ENCODE results near the gene ANKRA2. TPM values are rescaled to one million over a fixed set of nuclear protein-coding genes. Genes with fewer than 3 reads are reported as not detected.

The ANKRA2 gene
- total RNA-seq, result 10 to 100 TPM; 19.1 to 19.7 TPM
- long read RNA-seq, donor 1, partial matches to known transcripts, result 0 of 3 reads
- long read RNA-seq, donor 1, other reads (novel, unspliced or antisense), result 2 of 3 reads
- long read RNA-seq, donor 2, transcript ANKRA2-201 (9 exons, 2,063 nt), result major isoform, 15 of 23 reads
- long read RNA-seq, donor 2, partial matches to known transcripts, result 4 of 23 reads
- long read RNA-seq, donor 2, other reads (novel, unspliced or antisense), result 1 of 23 reads

DNA sequence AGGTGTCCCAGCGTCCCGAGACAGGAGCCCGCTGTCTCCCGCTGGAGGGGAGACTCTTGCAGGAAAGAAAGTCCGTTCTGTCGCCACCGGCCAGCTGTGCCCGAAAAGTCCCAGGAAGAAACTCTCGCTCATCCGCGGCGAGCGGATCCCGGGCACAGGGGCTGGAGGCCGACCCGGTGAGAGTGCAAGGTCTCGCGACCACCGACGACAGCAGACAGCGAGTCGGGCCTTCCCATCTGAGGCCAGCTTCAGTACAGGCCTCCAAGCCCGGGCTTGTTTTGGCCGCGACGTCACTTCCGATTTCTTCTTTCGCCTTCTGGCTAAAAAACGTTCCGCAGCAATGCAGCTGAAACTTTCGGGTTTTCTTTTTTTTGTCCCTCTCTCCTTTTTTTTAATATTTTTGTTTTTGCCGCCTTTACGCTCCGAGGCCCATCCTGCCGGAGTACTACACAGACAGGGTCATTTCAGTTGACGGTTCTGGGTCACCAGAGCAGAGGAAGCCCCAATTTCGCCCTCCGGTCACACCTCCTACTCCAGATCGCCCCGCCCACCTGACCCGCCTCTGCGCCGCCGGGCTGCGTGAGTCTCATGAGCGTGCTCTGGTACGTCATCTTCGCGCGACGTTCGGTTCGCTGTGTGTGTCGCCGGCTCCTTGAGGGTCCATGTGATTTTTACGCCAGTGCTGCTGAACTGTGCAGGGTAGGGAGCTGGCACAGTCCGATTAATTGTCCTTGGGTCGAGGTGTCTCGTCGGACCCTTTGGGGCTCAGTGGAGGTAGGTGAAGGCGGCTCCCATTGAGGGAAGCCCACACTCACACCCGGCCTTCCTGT lies at the start of gene ANKRA2, which contains the start of gene UTP15:
TSS of gene ANKRA2 (minus strand) at position 501 of the 830 bp plus-strand sequence. CDS start 2,758 bp downstream, outside the sequence.
TSS of gene UTP15 (plus strand) at position 605 of the 830 bp plus-strand sequence. CDS start 1,602 bp downstream, outside the sequence.
- DNase-seq (ENCODE audit: low spot score), result peak; percentile 100
- intact Hi-C loops (cut with DNase I), result no loop called here

GRCh38 chr5:73615085-73615484 lies 49.6 kb upstream of the ANKRA2 start:
- intact Hi-C loops (cut with DNase I), result no loop called here
- DNase-seq (ENCODE audit: low spot score), result no peak

- DNase-seq (ENCODE audit: low spot score), result no peak
- intact Hi-C loops (cut with DNase I), result loop anchor here in 1 of 2 donors (1.0 kb wide), 1 partner anchor 16 kb away; no protein-coding TSS in a partner anchor
These were observed 47.4 kb upstream of the ANKRA2 start for GRCh38 chr5:73612799-73613198.

DNA sequence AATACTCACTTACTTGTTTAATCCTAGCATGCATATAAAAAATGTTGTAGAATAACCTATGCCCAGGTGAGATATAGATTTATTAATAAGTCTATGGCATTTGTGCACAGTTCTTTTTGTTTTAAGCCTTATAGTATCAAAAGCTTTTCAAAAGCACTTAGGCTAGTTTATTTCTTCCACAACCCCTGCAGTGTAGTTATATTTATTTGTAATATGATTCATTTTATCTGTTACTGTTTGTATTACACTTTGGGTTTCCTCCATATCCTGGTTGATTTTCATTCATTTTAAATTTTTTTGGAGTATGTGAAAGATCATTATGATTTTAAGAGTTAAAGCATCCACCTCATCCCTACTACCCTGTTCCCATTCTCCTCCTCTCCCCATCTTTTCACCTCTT lies 41.8 kb upstream of the ANKRA2 start:
- intact Hi-C loops (cut with DNase I), result no loop called here
- no peak for DNase-seq (ENCODE audit: low spot score)

DNA sequence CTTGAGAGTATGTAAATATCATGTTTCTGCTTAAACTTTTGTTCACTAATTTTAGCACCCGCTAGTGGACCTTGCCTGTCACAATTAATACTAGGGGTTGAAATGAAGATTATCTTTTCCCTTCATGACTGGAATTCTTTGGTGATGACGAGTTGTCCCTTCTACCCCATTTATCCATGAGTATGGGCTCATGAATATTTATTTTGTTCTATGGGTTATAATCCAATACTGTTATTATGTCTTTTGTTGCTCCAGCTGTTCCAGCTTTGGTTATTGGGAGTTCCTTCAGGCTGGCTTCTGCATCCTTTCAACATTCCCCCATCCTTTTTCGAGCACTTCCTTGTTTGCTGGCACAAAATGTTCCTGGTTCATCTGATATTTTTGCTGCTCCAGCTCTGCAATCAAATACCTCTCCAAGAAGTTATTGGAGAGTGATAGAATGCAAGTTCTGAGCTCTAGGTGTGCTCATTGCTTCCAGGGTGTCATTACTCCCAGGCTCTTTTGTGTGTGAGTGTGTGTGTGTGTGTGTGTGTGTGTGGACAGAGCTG lies 40.8 kb upstream of the ANKRA2 start:
- intact Hi-C loops (cut with DNase I), result no loop called here
- no peak for DNase-seq (ENCODE audit: low spot score)

- intact Hi-C loops (cut with DNase I), result no loop called here
- DNase-seq (ENCODE audit: low spot score), result no peak
These were observed 40.0 kb upstream of the ANKRA2 start for GRCh38 chr5:73605223-73606087.

DNA sequence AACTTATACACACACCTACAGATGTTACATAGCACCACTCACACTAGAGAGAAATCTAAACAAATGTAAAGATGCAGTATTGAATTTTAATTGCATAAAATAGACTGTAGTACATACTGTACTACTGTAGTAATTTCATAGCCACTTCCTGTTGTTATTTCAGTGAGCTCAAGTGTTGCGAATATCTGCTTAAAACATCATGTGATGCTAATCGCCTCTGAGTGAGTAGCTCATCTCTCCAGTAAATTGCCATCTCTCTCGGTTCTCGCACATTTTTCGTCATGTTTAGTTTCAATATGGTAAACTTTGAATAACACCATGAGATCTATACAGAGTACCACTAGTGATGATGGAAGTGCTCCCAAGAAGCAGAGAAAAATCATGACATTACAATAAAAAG lies 38.6 kb upstream of the ANKRA2 start:
- intact Hi-C loops (cut with DNase I), result no loop called here
- no peak for DNase-seq (ENCODE audit: low spot score)

GRCh38 chr5:73599380-73599779 lies 33.9 kb upstream of the ANKRA2 start:
- no peak for DNase-seq (ENCODE audit: low spot score)
- intact Hi-C loops (cut with DNase I), result no loop called here

DNA sequence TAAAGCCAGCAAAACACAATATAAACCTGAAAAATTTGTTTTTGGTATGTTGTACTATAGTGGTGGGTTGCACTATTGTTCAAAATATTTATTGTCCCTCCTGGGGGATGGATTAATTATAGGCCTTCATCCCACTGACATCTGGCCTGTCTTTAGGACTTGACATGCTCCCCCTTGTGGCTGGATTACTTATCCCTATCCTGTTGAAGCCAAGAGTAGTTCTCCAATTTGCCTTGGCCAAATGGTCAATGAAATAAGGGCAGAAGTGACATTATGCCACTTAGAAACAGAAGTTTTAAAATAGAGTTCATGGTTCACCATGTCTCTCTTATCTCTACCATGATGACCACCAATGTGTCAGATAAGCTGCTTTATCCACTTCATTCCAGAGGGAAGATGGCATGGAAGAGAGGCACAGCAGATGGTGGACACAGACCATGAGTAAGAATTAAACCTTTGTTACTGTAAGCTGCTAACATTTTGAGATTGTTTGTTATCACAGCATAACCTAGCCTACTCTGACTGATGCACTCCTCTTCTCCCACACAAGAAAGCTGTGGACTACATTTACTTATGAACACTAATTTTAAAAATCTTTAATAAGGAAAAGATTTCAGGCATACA lies 31.4 kb upstream of the ANKRA2 start:
- no peak for DNase-seq (ENCODE audit: low spot score)

GRCh38 chr5:73592551-73592950 lies 27.1 kb upstream of the ANKRA2 start:
- intact Hi-C loops (cut with DNase I), result loop anchor here in 1 of 2 donors (5.0 kb wide), 1 partner anchor 200 kb away; no protein-coding TSS in a partner anchor
- no peak for DNase-seq (ENCODE audit: low spot score)

More for the DNA sequence above, 31.4 kb upstream of the ANKRA2 start:
- intact Hi-C loops (cut with DNase I), result no loop called here

- DNase-seq (ENCODE audit: low spot score), result no peak
- intact Hi-C loops (cut with DNase I), result loop anchor here in 1 of 2 donors (5.0 kb wide), 1 partner anchor 200 kb away; no protein-coding TSS in a partner anchor
These were observed 26.5 kb upstream of the ANKRA2 start for GRCh38 chr5:73591698-73592501.

DNA sequence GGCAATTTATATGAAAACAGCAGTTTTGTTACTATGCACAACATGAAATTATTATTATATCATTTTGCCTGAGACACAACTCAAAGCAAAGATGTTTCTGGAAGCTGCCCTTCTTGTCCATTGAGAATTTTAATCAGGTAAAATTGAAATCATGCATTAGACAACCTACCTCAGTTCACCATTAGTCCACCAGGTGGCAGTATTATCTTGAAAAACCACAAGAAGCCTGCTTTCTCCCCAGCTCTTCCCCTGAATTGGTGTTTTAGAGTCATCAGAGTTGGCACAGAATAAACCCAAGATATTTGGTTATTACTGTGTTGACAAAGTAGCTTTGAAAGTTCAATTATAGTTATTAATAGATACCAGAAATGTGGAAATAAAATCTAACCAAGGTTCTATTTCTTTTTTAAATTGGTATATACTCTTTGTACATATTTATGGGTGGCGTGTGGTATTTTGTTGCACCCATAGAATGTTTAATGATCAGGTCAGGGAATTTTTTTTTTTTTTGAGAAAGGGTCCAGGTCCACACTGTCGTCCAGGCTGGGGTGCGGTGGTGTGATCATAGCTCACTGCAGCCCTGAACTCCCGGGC lies 25.8 kb upstream of the ANKRA2 start:
- DNase-seq (ENCODE audit: low spot score), result no peak

GRCh38 chr5:73587923-73588322 lies 22.5 kb upstream of the ANKRA2 start:
- intact Hi-C loops (cut with DNase I), result loop anchor here in 1 of 2 donors (5.0 kb wide), 1 partner anchor 204 kb away; no protein-coding TSS in a partner anchor
- DNase-seq (ENCODE audit: low spot score), result no peak

More for the DNA sequence above, 25.8 kb upstream of the ANKRA2 start:
- intact Hi-C loops (cut with DNase I), result loop anchor here in 1 of 2 donors (5.0 kb wide), 1 partner anchor 201 kb away; no protein-coding TSS in a partner anchor

GRCh38 chr5:73582285-73583145 lies 17.1 kb upstream of the ANKRA2 start:
- no peak for DNase-seq (ENCODE audit: low spot score)
- intact Hi-C loops (cut with DNase I), result no loop called here

DNA sequence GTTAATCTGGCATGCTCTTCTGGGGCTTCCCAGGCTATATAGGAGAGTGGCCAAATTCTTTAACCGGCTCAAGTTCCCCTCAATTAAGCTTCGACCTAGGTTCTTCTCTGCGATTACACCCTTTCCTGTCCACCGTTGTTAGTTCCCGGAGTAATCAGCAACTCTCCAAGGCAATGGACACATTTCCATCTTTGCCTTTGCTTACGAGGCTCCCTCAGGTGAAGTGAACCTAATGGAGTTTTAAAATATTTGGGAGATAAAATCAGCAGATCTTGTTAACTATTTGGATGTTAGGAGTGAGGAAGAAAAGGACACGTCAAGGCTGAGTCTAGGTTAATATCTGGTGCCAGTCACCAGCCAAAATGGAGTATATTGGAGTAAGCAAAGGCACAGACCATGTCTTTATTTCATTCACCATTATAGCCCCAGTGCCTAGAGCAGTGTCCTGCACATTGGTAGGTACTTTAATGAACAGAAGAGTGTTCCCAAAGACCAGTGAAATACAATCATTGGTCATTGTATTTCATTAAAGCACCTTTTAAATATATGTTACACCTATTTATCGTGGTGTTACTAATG lies 619 bp upstream of the ANKRA2 start:
- intact Hi-C loops (cut with DNase I), result no loop called here
- DNase-seq (ENCODE audit: low spot score), result no peak

- DNase-seq (ENCODE audit: low spot score), result no peak
- intact Hi-C loops (cut with DNase I), result no loop called here
These were observed 764 bp downstream of the ANKRA2 start for GRCh38 chr5:73564675-73565074.
